PC-9 (cell line): ENCODE data around the gene KMT2D. TPM values are rescaled to one million over a fixed set of nuclear protein-coding genes. Genes with fewer than 3 reads are reported as not detected.
A peak's percentile ranks its signal among the peaks of the same experiment; 100 is the strongest.

ENCODE experiments used
- BruUV-seq: library from RNA; stranded (reverse); fragments of 400-500 nt; replicated peaks from 2 replicates; lab custom pipeline; 2021; lab: Mats Ljungman, UMichigan
- CTCF ChIA-PET: fragments of 300-600 bp; sonication (Branson Sonifier 250); formaldehyde crosslinking; loops from one replicate; lab custom pipeline; 2022; ENCODE audit warnings: antibody characterized with exemption; lab: Charles Lee
- POLR2A ChIA-PET: fragments of 300-600 bp; sonication (Branson Sonifier 250); formaldehyde crosslinking; loops from one replicate; lab custom pipeline; 2022; ENCODE audit warnings: antibody characterized with exemption; ENCODE audit not compliant: unreplicated experiment; lab: Charles Lee
- DNase-seq, 2 experiments: peaks; one replicate each; pipeline versions ENCODE4 v3.0.0 to v3.0.0-alpha.2; 2015 to 2022; ENCODE audit warnings: mixed read lengths in 1 of 2
- H2AFZ ChIP-seq: fragments of 200-600 bp; sonication (generic); 2 replicates; pipeline ENCODE4 v1.8.1; 2017; ENCODE audit warnings: antibody characterized with exemption
- H3F3A ChIP-seq: fragments of 200-600 bp; sonication (generic); 2 replicates; pipeline ENCODE4 v1.8.1; 2017; ENCODE audit warnings: antibody characterized with exemption, mild to moderate bottlenecking, low read depth; ENCODE audit not compliant: insufficient read depth
- H3K27ac ChIP-seq: fragments of 200-600 bp; sonication (generic); 2 replicates; pipeline ENCODE4 v1.6.1; 2016; ENCODE audit warnings: mixed run types
- H3K27me3 ChIP-seq: fragments of 200-600 bp; sonication (generic); 2 replicates; pipeline ENCODE4 v1.6.1; 2016; ENCODE audit warnings: low read depth, mixed run types; ENCODE audit not compliant: insufficient read depth
- H3K36me3 ChIP-seq: fragments of 200-600 bp; sonication (generic); 2 replicates; pipeline ENCODE4 v1.6.1; 2016; ENCODE audit warnings: low read depth, mixed run types
- H3K4me1 ChIP-seq: fragments of 200-600 bp; sonication (generic); replicated peaks from 2 replicates; pipeline ENCODE4 v1.6.1; 2016; ENCODE audit warnings: mixed run types; ENCODE audit not compliant: insufficient read depth
- H3K4me2 ChIP-seq: fragments of 200-600 bp; sonication (generic); 2 replicates; pipeline ENCODE4 v1.6.1; 2017; ENCODE audit warnings: mixed run types
- H3K4me3 ChIP-seq: fragments of 200-600 bp; sonication (generic); 2 replicates; pipeline ENCODE4 v1.6.1; 2016; ENCODE audit warnings: mixed run types
- H3K79me2 ChIP-seq: fragments of 200-600 bp; sonication (generic); 2 replicates; pipeline ENCODE4 v1.6.1; 2017; ENCODE audit warnings: low read depth, mixed run types
- H3K9me2 ChIP-seq: fragments of 200-600 bp; sonication (generic); 2 replicates; pipeline ENCODE4 v1.8.1; 2017; ENCODE audit warnings: mild to moderate bottlenecking; ENCODE audit not compliant: insufficient read depth
- H3K9me3 ChIP-seq: fragments of 200-600 bp; sonication (generic); 2 replicates; pipeline ENCODE4 v1.8.1; 2016; ENCODE audit warnings: low read depth; ENCODE audit not compliant: insufficient read depth
- H4K20me1 ChIP-seq: fragments of 200-600 bp; sonication (generic); 2 replicates; pipeline ENCODE4 v1.8.1; 2017; ENCODE audit not compliant: insufficient read depth
- CTCF ChIP-seq: fragments of 200-600 bp; sonication (generic); conservative IDR thresholded peaks from 2 replicates; pipeline ENCODE4 v1.6.1; 2017; ENCODE audit warnings: mixed run types, antibody characterized with exemption, mild to moderate bottlenecking, moderate library complexity
- EZH2 ChIP-seq: fragments of 200-600 bp; sonication (generic); IDR thresholded peaks from 2 replicates; pipeline ENCODE4 v1.8.0; 2017; ENCODE audit warnings: antibody characterized with exemption, low read depth
- intact Hi-C: fragments of 100-400 bp; cut with micrococcal nuclease; formaldehyde crosslinking; loops from one replicate; pipeline ENCODE4 v1.10.0; 2022; ENCODE audit not compliant: unreplicated experiment
- total RNA-seq: library from RNA; stranded (reverse); gene quantifications from 2 replicates; pipeline ENCODE4 v1.2.3, GENCODE V29; 2021

KMT2D gene
- total RNA-seq, 1 experiment from 2014 or later: 94.0 TPM

GRCh38 chr12:49021292-49021915 lies 39.2 kb downstream of the KMT2D start:
- no TSS peak for BruUV-seq
- Histone ChIP-seq H3K27me3 (no peaks in the 10 kb centered on the region), H2AFZ (no peak overlapping the region), H3K4me2 (no peak overlapping the region), H3K4me1 (peaks cover 14% of the 10 kb centered on the region), H3F3A (peaks cover 36% of the 10 kb centered on the region), H3K9me2 (no peaks in the 10 kb centered on the region), H3K4me3 (no peak overlapping the region), H4K20me1 (no peaks in the 10 kb centered on the region), H3K79me2 (peaks cover 17% of the 10 kb centered on the region), H3K9me3 (no peaks in the 10 kb centered on the region), H3K27ac (no peak overlapping the region), H3K36me3 (0 out of 2 replicates have a peak, but pooled peaks cover 9% of the 10 kb centered on the region)
- CTCF ChIA-PET: no interaction called here
- TF ChIP-seq EZH2 (no peak), CTCF (no peak)
- DNase-seq: no peak
- intact Hi-C loops: no loop called here
- POLR2A ChIA-PET: no interaction called here

- intact Hi-C loops: no loop called here
- Histone ChIP-seq H2AFZ (no peak overlapping the region), H3K79me2 (peaks cover 24% of the 10 kb centered on the region), H3K4me1 (peaks cover 14% of the 10 kb centered on the region), H3K4me3 (no peak overlapping the region), H3K9me3 (no peaks in the 10 kb centered on the region), H3F3A (peaks cover 36% of the 10 kb centered on the region), H3K36me3 (0 out of 2 replicates have a peak, but pooled peaks cover 7% of the 10 kb centered on the region), H3K9me2 (no peaks in the 10 kb centered on the region), H3K27me3 (no peaks in the 10 kb centered on the region), H3K27ac (no peak overlapping the region), H4K20me1 (no peaks in the 10 kb centered on the region), H3K4me2 (no peak overlapping the region)
- POLR2A ChIA-PET: interaction anchor here (0.6 kb wide), 1 partner anchor 44 kb away, joined by 4 read pairs; no protein-coding TSS in a partner anchor
- DNase-seq: no peak
- CTCF ChIA-PET: interaction anchor here (0.5 to 1.6 kb wide), 6 partner anchors 22 to 321 kb away, joined by 3 to 7 read pairs (median 4); no protein-coding TSS in a partner anchor
- TF ChIP-seq CTCF (no peak), EZH2 (no peak)
- BruUV-seq: no TSS peak
Observed at GRCh38 chr12:49020441-49020840, 40.2 kb downstream of the KMT2D start.

GRCh38 chr12:49019443-49020324 lies 40.9 kb downstream of the KMT2D start:
- Histone ChIP-seq H3K4me3 (peak overlapping the region; percentile 65; the same call in 1 of the 2 replicates), H3F3A (peaks cover 36% of the 10 kb centered on the region), H4K20me1 (no peaks in the 10 kb centered on the region), H3K27me3 (no peaks in the 10 kb centered on the region), H3K9me2 (no peaks in the 10 kb centered on the region), H3K4me2 (peak overlapping the region; percentile 87), H3K4me1 (peaks cover 14% of the 10 kb centered on the region), H3K9me3 (no peaks in the 10 kb centered on the region), H3K79me2 (peaks cover 24% of the 10 kb centered on the region), H3K27ac (peak overlapping the region; percentile 91), H2AFZ (no peak overlapping the region), H3K36me3 (no peaks in the 10 kb centered on the region)
- CTCF ChIA-PET: interaction anchor here (0.6 to 1.6 kb wide), 9 partner anchors 21 to 327 kb away, joined by 3 to 8 read pairs (median 5); no protein-coding TSS in a partner anchor
- no TSS peak for BruUV-seq
- no peak for TF ChIP-seq EZH2
- peak; percentile 52 for TF ChIP-seq CTCF
- no peak for DNase-seq
- intact Hi-C loops: loop anchor here (2.0 to 5.0 kb wide), 2 partner anchors 19 to 38 kb away; no protein-coding TSS in a partner anchor
- POLR2A ChIA-PET: no interaction called here
